Adrenal gland (tissue), 12 donors: ENCODE results near the gene GRK3. TPM values are rescaled to one million over a fixed set of nuclear protein-coding genes. Genes with fewer than 3 reads are reported as not detected.
A peak's percentile ranks its signal among the peaks of the same experiment; 100 is the strongest.

Experiments used
- DNase-seq, 7 donors: peaks; one replicate each; pipeline ENCODE4 v3.0.0-alpha.2; 2019 to 2020
- H3K27ac ChIP-seq, 5 donors: fragments of 200-600 bp; sonication (generic) in 4 of 5; 1 replicate in 3 of 5; 2 replicates in 2 of 5; pipeline versions ENCODE4 v1.5.1 to v1.8.0; 2016 to 2020; ENCODE audit warnings: mild to moderate bottlenecking in 1 of 5
- H3K27me3 ChIP-seq: fragments of 200-600 bp; 2 replicates; pipeline ENCODE4 v1.8.0; 2021
- H3K36me3 ChIP-seq, 2 donors: fragments of 200-600 bp; replicated peaks in 1 of 2; 1 replicate in 1 of 2; 2 replicates in 1 of 2; pipeline versions ENCODE4 v1.5.1 to v1.8.0; 2018 to 2022
- H3K4me1 ChIP-seq, 2 donors: fragments of 200-600 bp; replicated peaks in 1 of 2; 1 replicate in 1 of 2; 2 replicates in 1 of 2; pipeline versions ENCODE4 v1.5.1 to v1.8.0; 2018 to 2021
- H3K4me3 ChIP-seq, 4 donors: fragments of 200-600 bp; sonication (generic) in 3 of 4; one replicate each; pipeline ENCODE4 v1.5.1; 2016 to 2018
- H3K9me3 ChIP-seq, 3 donors: fragments of 200-600 bp; sonication (generic) in 1 of 3; replicated peaks in 1 of 3; 1 replicate in 2 of 3; 2 replicates in 1 of 3; pipeline versions ENCODE4 v1.5.1 to v1.8.0; 2016 to 2021
- POLR2A ChIP-seq, 2 donors: fragments of 450-650 bp; IDR thresholded peaks; one replicate each; pipeline ENCODE4 v1.6.1; 2017; ENCODE audit warnings: antibody characterized with exemption in 2 of 2, mild to moderate bottlenecking in 2 of 2, moderate library complexity in 1 of 2
- WGBS, 4 donors: extraction: QIAGEN DNeasy Blood & Tissue Kit in 2 of 4; methylation state at CpG; one replicate each; pipeline versions ENCODE4 v1.1.5 to v1.1.7; 2013 to 2017; 5-methylcytosine and 5-hydroxymethylcytosine counted together
- intact Hi-C, 2 donors: fragments of 100-400 bp; cut with DNase I; formaldehyde crosslinking; loops; one replicate each; pipeline versions ENCODE4 v1.14.1 to v1.15.0; 2022 to 2023
- polyA plus RNA-seq, 3 donors: library from polyadenylated mRNA; stranded (reverse); fragments of 200-250 nt in 2 of 3; fragments of 350-450 nt in 1 of 3; fragmentation: Illumina TruSeq in 1 of 3; extraction: RNeasy Lipid Tissue Mini Kit (QIAGEN cat#74804) in 1 of 3; gene quantifications; one replicate each; pipeline ENCODE4 v1.2.3, GENCODE V29; 2013 to 2014
- small RNA-seq, 2 donors: library from RNA; depleted of rRNA; stranded (forward); fragments of <200 nt; gene quantifications; one replicate each; pipeline ENCODE3, GENCODE V24; 2016
- total RNA-seq, 9 donors: library from RNA; depleted of rRNA in 4 of 9; stranded (reverse); fragments of >200 nt in 4 of 9; fragments of 120-200 nt in 1 of 9; fragmentation: NEBNext Ultra II Directional in 1 of 9; extraction: Animal tissue kit (Norgen Biotek cat#: 25700) in 1 of 9; gene quantifications; one replicate each; pipeline versions ENCODE4 v1.1.0 to v1.2.4, GENCODE V29; 2013 to 2023
- TF ChIP-seq, protein P1 (sequence below), 6 experiments: fragments of 450-650 bp in 4 of 6; fragments of 200-600 bp in 2 of 6; sonication (generic) in 1 of 6; IDR thresholded peaks; 1 replicate in 5 of 6; 2 replicates in 1 of 6; pipeline versions ENCODE4 v1.5.1 to v1.8.0; 2016 to 2021; ENCODE audit warnings: antibody characterized with exemption in 6 of 6, mild to moderate bottlenecking in 2 of 6, moderate library complexity in 1 of 6
- donor health status: healthy with polysubstance abuse.
- donor health status: Bipolar disorder and iron deficiency.
- donor health status: DM: yes; HTN: yes; CAD: no.
- donor health status: DM: no; HTN: no; CAD: no.
- donor health status: DM: no; HTN: no; CAD: no.
- donor health status: DM: yes; HTN: yes; CAD: no.

The GRK3 gene
- total and polyA plus RNA-seq, 12 donors: 3.2 to 20.9 (median 10.1) TPM

DNA sequence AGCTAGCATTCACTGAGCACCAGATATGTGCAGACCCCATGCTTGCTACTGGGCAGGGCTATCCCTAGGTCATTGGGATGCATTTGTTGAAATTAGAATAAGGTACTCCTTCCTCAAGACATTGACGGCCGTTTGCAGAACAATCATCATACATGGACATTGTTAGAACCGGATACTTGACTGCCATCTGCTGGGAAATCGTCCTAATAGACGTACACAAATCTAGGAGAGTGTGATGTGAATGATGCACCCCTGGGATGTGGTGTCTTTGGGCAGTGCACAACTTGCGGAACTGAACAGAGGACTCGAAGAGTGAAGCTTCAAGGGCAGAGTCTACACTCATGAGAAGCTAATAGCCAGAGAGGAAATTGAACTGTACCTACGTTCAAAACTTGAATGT lies 213.4 kb downstream of the GRK3 start:
- intact Hi-C loops: loop anchor here in 1 of 2 donors (10.0 kb wide), 1 partner anchor 53 kb away; no protein-coding TSS in a partner anchor
- Histone ChIP-seq H3K27ac (no peak overlapping the region), H3K4me1 (no peaks in the 10 kb centered on the region), H3K9me3 (no peaks in the 10 kb centered on the region), H3K4me3 (no peak overlapping the region), H3K36me3 (no peaks in the 10 kb centered on the region), H3K27me3 (no peaks in the 10 kb centered on the region)
- 23 to 31% (median 30%) methylated on average over 5 to 8 of the region's 8 CpGs for WGBS, 4 donors
- TF ChIP-seq POLR2A (IDR thresholded peaks at IDR 0.05): no peak
- TF ChIP-seq, protein P1, sequence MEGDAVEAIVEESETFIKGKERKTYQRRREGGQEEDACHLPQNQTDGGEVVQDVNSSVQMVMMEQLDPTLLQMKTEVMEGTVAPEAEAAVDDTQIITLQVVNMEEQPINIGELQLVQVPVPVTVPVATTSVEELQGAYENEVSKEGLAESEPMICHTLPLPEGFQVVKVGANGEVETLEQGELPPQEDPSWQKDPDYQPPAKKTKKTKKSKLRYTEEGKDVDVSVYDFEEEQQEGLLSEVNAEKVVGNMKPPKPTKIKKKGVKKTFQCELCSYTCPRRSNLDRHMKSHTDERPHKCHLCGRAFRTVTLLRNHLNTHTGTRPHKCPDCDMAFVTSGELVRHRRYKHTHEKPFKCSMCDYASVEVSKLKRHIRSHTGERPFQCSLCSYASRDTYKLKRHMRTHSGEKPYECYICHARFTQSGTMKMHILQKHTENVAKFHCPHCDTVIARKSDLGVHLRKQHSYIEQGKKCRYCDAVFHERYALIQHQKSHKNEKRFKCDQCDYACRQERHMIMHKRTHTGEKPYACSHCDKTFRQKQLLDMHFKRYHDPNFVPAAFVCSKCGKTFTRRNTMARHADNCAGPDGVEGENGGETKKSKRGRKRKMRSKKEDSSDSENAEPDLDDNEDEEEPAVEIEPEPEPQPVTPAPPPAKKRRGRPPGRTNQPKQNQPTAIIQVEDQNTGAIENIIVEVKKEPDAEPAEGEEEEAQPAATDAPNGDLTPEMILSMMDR (IDR thresholded peaks at IDR 0.05): peak in 5 of 6 experiments; percentile 25 to 48 (median 32)
- DNase-seq: peak in 4 of 7 donors; percentile 29 to 69 (median 44)

Small RNA genes within 50 kb of the gene (small RNA-seq; reads per million reads assigned to genes)
- 0 to 0.17 reads per million in 2 donors for gene RNA5SP494

Other genes with a start within 250 kb of the GRK3 start
- 1 to 10 TPM in 1 of 9 donors, under 1 TPM in 8; 0.08 to 1.1 (median 0.18) TPM for gene MYO18B, start 177.5 kb downstream of the GRK3 start, total RNA-seq
- under 1 TPM; 0.09 to 0.20 (median 0.16) TPM for gene MYO18B, start 177.5 kb downstream of the GRK3 start, polyA plus RNA-seq